HepG2 (cell line): ENCODE data around the gene DLX1. TPM values are rescaled to one million over a fixed set of nuclear protein-coding genes. Genes with fewer than 3 reads are reported as not detected.

Experiments used
- BCL6 ChIP-seq: IDR thresholded peaks from 2 replicates; pipeline ENCODE4 v1.6.1; 2016; ENCODE audit warnings: missing genetic modification reagents, missing compliant biosample characterization
- CAMTA2 ChIP-seq: sonication (generic); formaldehyde crosslinking; IDR thresholded peaks from 2 replicates; pipeline ENCODE4 v1.4.0; 2020; ENCODE audit warnings: mild to moderate bottlenecking, missing genetic modification reagents, borderline replicate concordance
- DMAP1 ChIP-seq: IDR thresholded peaks from 2 replicates; pipeline ENCODE4 v1.6.1; 2016
- ISX ChIP-seq: sonication (generic); formaldehyde crosslinking; conservative IDR thresholded peaks from 2 replicates; pipeline ENCODE4 v1.5.0; 2020; ENCODE audit warnings: missing genetic modification reagents
- KDM1A ChIP-seq: IDR thresholded peaks from 2 replicates; pipeline ENCODE4 v1.6.1; 2016; ENCODE audit warnings: missing compliant biosample characterization
- KMT2B ChIP-seq: IDR thresholded peaks from 2 replicates; pipeline ENCODE4 v1.6.1; 2016; ENCODE audit warnings: missing genetic modification reagents, missing compliant biosample characterization
- MLLT10 ChIP-seq: sonication (generic); formaldehyde crosslinking; IDR thresholded peaks from 2 replicates; pipeline ENCODE4 v1.4.0; 2020; ENCODE audit warnings: missing genetic modification reagents
- NBN ChIP-seq: fragments of 450-650 bp; conservative IDR thresholded peaks from 2 replicates; pipeline ENCODE4 v1.6.1; 2017
- PCBP1 ChIP-seq: fragments of 200-400 bp; formaldehyde crosslinking; IDR thresholded peaks from 2 replicates; pipeline ENCODE4 v1.6.1; 2017; ENCODE audit warnings: mild to moderate bottlenecking, low read depth, low read length, borderline replicate concordance
- RAD51 ChIP-seq: fragments of 450-650 bp; IDR thresholded peaks from 2 replicates; pipeline ENCODE4 v1.6.1; 2016; ENCODE audit warnings: borderline replicate concordance
- SALL1 ChIP-seq: sonication (generic); formaldehyde crosslinking; IDR thresholded peaks from 2 replicates; pipeline ENCODE4 v1.8.0; 2022; ENCODE audit warnings: mild to moderate bottlenecking, missing genetic modification reagents
- TAF15 ChIP-seq: fragments of 200-400 bp; formaldehyde crosslinking; IDR thresholded peaks from one replicate; pipeline ENCODE4 v1.6.1; 2018; ENCODE audit warnings: mild to moderate bottlenecking, low read depth, low read length; ENCODE audit not compliant: poor library complexity, severe bottlenecking
- TEAD3 ChIP-seq: optimal IDR thresholded peaks from 2 replicates; pipeline ENCODE3; 2016; ENCODE audit warnings: borderline replicate concordance
- TGIF2 ChIP-seq: IDR thresholded peaks from 2 replicates; pipeline ENCODE4 v1.6.1; 2016; ENCODE audit warnings: control low read depth, missing compliant biosample characterization
- ZFP90 ChIP-seq: sonication (generic); formaldehyde crosslinking; IDR thresholded peaks from 2 replicates; pipeline ENCODE4 v1.8.0; 2022; ENCODE audit warnings: missing genetic modification reagents, mild to moderate bottlenecking, inconsistent platforms, borderline replicate concordance
- ZFP91 ChIP-seq: sonication (generic); formaldehyde crosslinking; IDR thresholded peaks from 2 replicates; pipeline ENCODE4 v1.9.0; 2022; ENCODE audit warnings: missing genetic modification reagents, mild to moderate bottlenecking, borderline replicate concordance
- ZMAT3 ChIP-seq: sonication (generic); formaldehyde crosslinking; conservative IDR thresholded peaks from 2 replicates; pipeline ENCODE4 v1.7.0; 2021; ENCODE audit warnings: missing genetic modification reagents
- ZNF160 ChIP-seq: sonication (generic); formaldehyde crosslinking; IDR thresholded peaks from 2 replicates; pipeline ENCODE4 v1.8.0; 2022; ENCODE audit warnings: mild to moderate bottlenecking, inconsistent platforms, missing genetic modification reagents
- ZNF317 ChIP-seq: sonication (generic); formaldehyde crosslinking; IDR thresholded peaks from 2 replicates; pipeline ENCODE4 v1.5.0; 2020; ENCODE audit warnings: mild to moderate bottlenecking, missing genetic modification reagents
- ZNF446 ChIP-seq: sonication (generic); formaldehyde crosslinking; IDR thresholded peaks from 2 replicates; pipeline ENCODE4 v1.5.0; 2020; ENCODE audit warnings: mild to moderate bottlenecking, missing genetic modification reagents
- ZNF629 ChIP-seq: sonication (generic); formaldehyde crosslinking; conservative IDR thresholded peaks from 2 replicates; pipeline ENCODE4 v1.5.0; 2020; ENCODE audit warnings: missing genetic modification reagents
- ZNF747 ChIP-seq: sonication (generic); formaldehyde crosslinking; IDR thresholded peaks from 2 replicates; pipeline ENCODE4 v1.8.1; 2023; ENCODE audit warnings: missing genetic modification reagents, mild to moderate bottlenecking, borderline replicate concordance
- ZSCAN9 ChIP-seq: IDR thresholded peaks from 2 replicates; pipeline ENCODE4 v1.6.1; 2016; ENCODE audit warnings: borderline replicate concordance
- polyA plus RNA-seq, 8 experiments: library from polyadenylated mRNA; depleted of rRNA in 3 of 8; stranded (reverse) in 7 of 8; unstranded in 1 of 8; fragments of >200 nt; fragmentation: Illumina TruSeq in 4 of 8; extraction: Trizol in 4 of 8; gene quantifications; 2 replicates each; pipeline versions ENCODE4 v1.2.1 to v1.2.3, GENCODE V29; 2011 to 2016; ENCODE audit warnings: low read depth in 4 of 8, missing spikeins in 1 of 8, mixed read lengths in 1 of 8; ENCODE audit not compliant: insufficient read depth in 1 of 8
- total RNA-seq, 5 experiments: library from RNA; depleted of rRNA; stranded (reverse); fragments of >200 nt; fragmentation: Illumina TruSeq; extraction: Trizol; gene quantifications; 2 replicates each; pipeline ENCODE4 v1.2.3, GENCODE V29; 2016; ENCODE audit warnings: low read depth in 1 of 5
- TF ChIP-seq, protein P1 (sequence below): sonication (generic); formaldehyde crosslinking; IDR thresholded peaks from 2 replicates; pipeline ENCODE4 v1.5.0; 2020; ENCODE audit warnings: mild to moderate bottlenecking, missing genetic modification reagents
- TF ChIP-seq, protein P2 (sequence below): sonication (generic); formaldehyde crosslinking; IDR thresholded peaks from 2 replicates; pipeline ENCODE4 v1.8.0; 2022; ENCODE audit warnings: low read depth, missing genetic modification reagents
- TF ChIP-seq, protein P3 (sequence below): IDR thresholded peaks from 2 replicates; pipeline ENCODE4 v1.6.1; 2016; ENCODE audit warnings: mild to moderate bottlenecking

DLX1 gene
- total and polyA plus RNA-seq, 2 of the 13 experiments (the other 11 are each of a cell fraction or from before 2014, with no cell fraction given): 0.18 to 0.86 TPM

GRCh38 chr2:172095146-172095904 is 10.0 kb downstream of the DLX1 start (continued):
- TF ChIP-seq, protein P1, sequence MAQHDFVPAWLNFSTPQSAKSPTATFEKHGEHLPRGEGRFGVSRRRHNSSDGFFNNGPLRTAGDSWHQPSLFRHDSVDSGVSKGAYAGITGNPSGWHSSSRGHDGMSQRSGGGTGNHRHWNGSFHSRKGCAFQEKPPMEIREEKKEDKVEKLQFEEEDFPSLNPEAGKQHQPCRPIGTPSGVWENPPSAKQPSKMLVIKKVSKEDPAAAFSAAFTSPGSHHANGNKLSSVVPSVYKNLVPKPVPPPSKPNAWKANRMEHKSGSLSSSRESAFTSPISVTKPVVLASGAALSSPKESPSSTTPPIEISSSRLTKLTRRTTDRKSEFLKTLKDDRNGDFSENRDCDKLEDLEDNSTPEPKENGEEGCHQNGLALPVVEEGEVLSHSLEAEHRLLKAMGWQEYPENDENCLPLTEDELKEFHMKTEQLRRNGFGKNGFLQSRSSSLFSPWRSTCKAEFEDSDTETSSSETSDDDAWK (CRISPR knock-in tag): no peak
- 0 out of 2 replicates have a peak, but pooled peaks have one; percentile 60 for TF ChIP-seq ZNF747 (CRISPR knock-in tag)
- peak; percentile 34 for TF ChIP-seq TAF15
- TF ChIP-seq, protein P2, sequence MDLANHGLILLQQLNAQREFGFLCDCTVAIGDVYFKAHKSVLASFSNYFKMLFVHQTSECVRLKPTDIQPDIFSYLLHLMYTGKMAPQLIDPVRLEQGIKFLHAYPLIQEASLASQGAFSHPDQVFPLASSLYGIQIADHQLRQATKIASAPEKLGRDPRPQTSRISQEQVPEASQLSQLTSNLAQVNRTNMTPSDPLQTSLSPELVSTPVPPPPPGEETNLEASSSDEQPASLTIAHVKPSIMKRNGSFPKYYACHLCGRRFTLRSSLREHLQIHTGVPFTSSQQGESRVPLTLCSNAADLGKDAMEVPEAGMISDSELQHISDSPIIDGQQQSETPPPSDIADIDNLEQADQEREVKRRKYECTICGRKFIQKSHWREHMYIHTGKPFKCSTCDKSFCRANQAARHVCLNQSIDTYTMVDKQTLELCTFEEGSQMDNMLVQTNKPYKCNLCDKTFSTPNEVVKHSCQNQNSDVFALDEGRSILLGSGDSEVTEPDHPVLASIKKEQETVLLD: no peak
- no peak for TF ChIP-seq ZNF629 (CRISPR knock-in tag)
- no peak for TF ChIP-seq CAMTA2 (CRISPR knock-in tag)
- no peak for TF ChIP-seq ISX (CRISPR knock-in tag)
- no peak for TF ChIP-seq ZNF317
- no peak for TF ChIP-seq RAD51
- no peak for TF ChIP-seq ZSCAN9 (CRISPR knock-in tag)
- peak; percentile 12; the same call in 1 of the 2 replicates for TF ChIP-seq DMAP1 (CRISPR knock-in tag)
- TF ChIP-seq PCBP1: no peak
- TF ChIP-seq ZNF160: no peak
- TF ChIP-seq NBN: no peak
- TF ChIP-seq BCL6: 0 out of 2 replicates have a peak, but pooled peaks have one; percentile 19
- TF ChIP-seq ZMAT3: no peak
- TF ChIP-seq, protein P3, sequence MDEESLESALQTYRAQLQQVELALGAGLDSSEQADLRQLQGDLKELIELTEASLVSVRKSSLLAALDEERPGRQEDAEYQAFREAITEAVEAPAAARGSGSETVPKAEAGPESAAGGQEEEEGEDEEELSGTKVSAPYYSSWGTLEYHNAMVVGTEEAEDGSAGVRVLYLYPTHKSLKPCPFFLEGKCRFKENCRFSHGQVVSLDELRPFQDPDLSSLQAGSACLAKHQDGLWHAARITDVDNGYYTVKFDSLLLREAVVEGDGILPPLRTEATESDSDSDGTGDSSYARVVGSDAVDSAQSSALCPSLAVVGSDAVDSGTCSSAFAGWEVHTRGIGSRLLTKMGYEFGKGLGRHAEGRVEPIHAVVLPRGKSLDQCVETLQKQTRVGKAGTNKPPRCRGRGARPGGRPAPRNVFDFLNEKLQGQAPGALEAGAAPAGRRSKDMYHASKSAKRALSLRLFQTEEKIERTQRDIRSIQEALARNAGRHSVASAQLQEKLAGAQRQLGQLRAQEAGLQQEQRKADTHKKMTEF (CRISPR knock-in tag): peak; percentile 36; the same call in 1 of the 2 replicates
- no peak for TF ChIP-seq TEAD3
- TF ChIP-seq ZFP90 (CRISPR knock-in tag): no peak
- no peak for TF ChIP-seq SALL1 (CRISPR knock-in tag)
- peak; percentile 75; the same call in 1 of the 2 replicates for TF ChIP-seq ZFP91
- TF ChIP-seq MLLT10 (CRISPR knock-in tag): no peak
- TF ChIP-seq KDM1A (CRISPR knock-in tag): no peak
- TF ChIP-seq KMT2B (CRISPR knock-in tag): no peak
- TF ChIP-seq TGIF2 (CRISPR knock-in tag): no peak
- TF ChIP-seq ZNF446 (CRISPR knock-in tag): no peak
